HG03095 (cell line): Measurements from ENCODE around the gene PRAMEF13.
"Not testable (repeated sequence)": the region's sequence is repeated elsewhere in the genome, so short reads cannot be mapped to it uniquely, and the experiment has no call there.

ENCODE experiments used
- ATAC-seq: cut with Tn5 transposase; IDR thresholded peaks from one replicate; pipeline ENCODE4 v1.9.1; 2021; ENCODE audit warnings: moderate library complexity; ENCODE audit not compliant: unreplicated experiment

PRAMEF13 gene

DNA sequence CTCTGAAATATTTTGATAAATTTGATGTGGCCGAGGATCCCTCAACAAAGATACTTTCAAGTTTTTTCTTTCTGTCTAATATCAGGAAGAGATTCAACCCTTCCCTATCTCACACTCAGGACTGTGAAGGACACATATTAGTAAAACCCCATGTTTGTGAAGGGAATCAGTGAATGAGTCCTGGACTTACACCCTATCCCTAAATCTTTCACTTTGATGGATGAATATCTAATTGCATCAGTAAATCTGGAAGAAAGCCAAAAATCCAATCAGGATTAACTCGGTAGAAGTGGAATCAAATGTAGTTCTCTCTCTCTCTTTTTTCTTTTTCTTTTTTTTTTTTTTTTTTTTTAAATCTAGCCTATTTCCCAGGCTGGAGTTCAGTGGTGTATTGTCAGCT lies 29.7 kb downstream of the PRAMEF13 start, which contains the start of gene PRAMEF9:
Gene PRAMEF9 (plus strand): TSS at position 301 of the 400 bp plus-strand sequence. CDS start 3,433 bp downstream, outside the sequence.
- ATAC-seq, result not testable (repeated sequence)

DNA sequence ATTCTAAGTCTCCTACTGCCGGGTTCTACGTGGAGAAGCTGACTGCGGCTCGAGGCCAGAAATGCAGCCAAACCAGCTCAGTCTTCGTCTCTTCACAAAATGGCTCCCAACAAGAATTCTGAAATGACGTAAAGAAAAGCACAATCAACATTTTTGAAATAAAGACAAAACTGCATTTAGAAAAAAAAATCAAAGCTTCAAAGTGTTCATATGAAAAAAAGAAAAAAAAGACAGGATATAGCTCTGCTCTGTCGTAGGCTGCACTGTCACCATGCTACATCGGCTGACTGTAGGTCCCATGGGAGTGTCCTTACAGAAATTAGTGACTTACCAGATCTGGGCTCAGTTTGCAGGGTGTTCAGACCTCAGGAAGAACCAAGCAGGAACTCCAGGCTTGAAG lies 35.7 kb downstream of the PRAMEF13 start, which contains the start of gene HNRNPCL4:
Gene HNRNPCL4 (minus strand): TSS at position 101 of the 400 bp plus-strand sequence. CDS start 164 bp downstream, outside the sequence.
- ATAC-seq, result not testable (repeated sequence)

DNA sequence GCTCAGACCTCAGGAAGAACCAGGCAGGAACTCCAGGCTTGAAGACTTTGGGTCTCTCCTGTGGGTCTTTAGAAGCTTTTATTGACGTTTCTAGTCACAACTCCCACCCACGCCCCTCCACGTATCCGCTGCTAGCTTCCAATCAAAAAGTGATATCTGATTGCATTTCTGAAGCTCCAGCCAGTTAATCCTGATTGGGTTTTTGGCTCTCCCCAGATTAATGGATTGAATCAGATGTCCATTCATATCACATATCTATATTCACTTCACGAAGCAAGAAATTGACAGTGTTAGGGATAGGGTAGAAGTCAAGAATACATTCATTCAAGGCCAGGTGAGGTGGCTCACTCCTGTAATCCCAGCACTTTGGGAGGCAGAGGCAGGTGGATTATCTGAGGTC lies 45.3 kb downstream of the PRAMEF13 start, which contains the start of gene PRAMEF26:
Gene PRAMEF26 (minus strand): TSS at position 101 of the 400 bp plus-strand sequence. CDS start 2,914 bp downstream, outside the sequence.
- ATAC-seq, result not testable (repeated sequence)
